HCT116 (cell line): ENCODE measurements around the gene ETF1.

Experiments used
- CBX3 ChIP-seq: IDR thresholded peaks from 2 replicates; pipeline ENCODE4 v1.6.1; 2012; ENCODE audit warnings: low read depth
- ELF1 ChIP-seq: IDR thresholded peaks from 2 replicates; pipeline ENCODE4 v1.6.1; 2012; ENCODE audit warnings: low read depth, borderline replicate concordance
- EZH2 ChIP-seq: fragments of 200-600 bp; sonication (generic); IDR thresholded peaks from 2 replicates; pipeline ENCODE4 v1.6.1; 2017; ENCODE audit warnings: antibody characterized with exemption, mixed run types
- POLR2A ChIP-seq: IDR thresholded peaks from 2 replicates; pipeline ENCODE4 v1.7.0; 2011; ENCODE audit warnings: borderline replicate concordance; ENCODE audit not compliant: insufficient read depth, insufficient read length; ENCODE audit errors: extremely low read depth
- POLR2AphosphoS5 ChIP-seq: IDR thresholded peaks from 2 replicates; pipeline ENCODE4 v1.6.1; 2011; ENCODE audit warnings: mild to moderate bottlenecking, low read depth, low read length, moderate library complexity
- RAD21 ChIP-seq: IDR thresholded peaks from 2 replicates; pipeline ENCODE4 v1.6.1; 2012; ENCODE audit warnings: low read depth, mild to moderate bottlenecking
- SIN3A ChIP-seq: IDR thresholded peaks from 2 replicates; pipeline ENCODE4 v1.6.1; 2012; ENCODE audit warnings: low read depth
- SP1 ChIP-seq: IDR thresholded peaks from 2 replicates; pipeline ENCODE4 v1.6.1; 2012; ENCODE audit warnings: low read depth
- TCF7L2 ChIP-seq: IDR thresholded peaks from 2 replicates; pipeline ENCODE4 v1.7.0; 2011; ENCODE audit warnings: borderline replicate concordance, inconsistent platforms; ENCODE audit not compliant: insufficient read depth, insufficient read length; ENCODE audit errors: extremely low read depth
- YY1 ChIP-seq: IDR thresholded peaks from 2 replicates; pipeline ENCODE4 v1.6.1; 2011; ENCODE audit warnings: low read length, low read depth, moderate library complexity, mild to moderate bottlenecking; ENCODE audit not compliant: insufficient replicate concordance; ENCODE audit errors: extremely low read depth
- TF ChIP-seq, protein P1 (sequence below), 3 experiments: fragments of 200-600 bp in 1 of 3; sonication (generic) in 1 of 3; IDR thresholded peaks in 2 of 3; conservative IDR thresholded peaks in 1 of 3; 2 replicates each; pipeline ENCODE4 v1.5.1; 2012 to 2017; ENCODE audit warnings: low read depth in 2 of 3, low read length in 2 of 3, antibody characterized with exemption in 1 of 3, borderline replicate concordance in 1 of 3, control low read depth in 1 of 3, mild to moderate bottlenecking in 1 of 3, mixed read lengths in 1 of 3, mixed run types in 1 of 3, moderate library complexity in 1 of 3; ENCODE audit not compliant: insufficient read depth in 1 of 3
- TF ChIP-seq, protein P2 (sequence below): IDR thresholded peaks from 2 replicates; pipeline ENCODE4 v1.6.1; 2012

DNA sequence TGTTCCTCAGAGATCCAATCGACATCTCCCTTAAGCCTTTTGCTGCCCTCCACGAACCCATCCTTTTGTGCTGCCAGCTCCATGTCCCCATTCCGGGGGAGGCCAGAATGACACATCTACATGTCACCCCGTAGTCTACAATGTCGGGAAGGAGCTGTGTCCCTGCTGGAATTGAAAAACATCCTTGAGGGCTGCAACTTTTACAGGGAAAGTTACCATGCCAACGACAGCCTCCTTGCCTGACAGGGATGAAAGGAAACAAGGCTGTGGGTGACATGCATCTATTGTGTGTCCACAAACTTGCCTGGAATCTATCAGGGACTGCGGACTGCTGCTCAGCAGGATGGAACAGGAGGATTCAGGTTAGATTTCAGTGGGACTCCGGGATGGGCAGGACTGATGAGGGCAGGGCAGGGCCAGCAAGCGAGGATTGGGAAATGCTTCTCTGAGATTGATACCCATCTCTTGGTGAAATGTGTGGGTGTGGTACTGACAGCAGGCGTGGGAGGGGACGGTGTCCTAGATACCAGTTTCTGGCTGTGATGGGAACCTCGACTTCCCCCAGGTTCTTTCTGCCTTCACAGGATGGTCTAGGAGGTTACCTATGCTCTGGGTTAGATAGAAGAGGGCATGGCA is 52.3 kb downstream of the ETF1 start:
- TF ChIP-seq, protein P1, sequence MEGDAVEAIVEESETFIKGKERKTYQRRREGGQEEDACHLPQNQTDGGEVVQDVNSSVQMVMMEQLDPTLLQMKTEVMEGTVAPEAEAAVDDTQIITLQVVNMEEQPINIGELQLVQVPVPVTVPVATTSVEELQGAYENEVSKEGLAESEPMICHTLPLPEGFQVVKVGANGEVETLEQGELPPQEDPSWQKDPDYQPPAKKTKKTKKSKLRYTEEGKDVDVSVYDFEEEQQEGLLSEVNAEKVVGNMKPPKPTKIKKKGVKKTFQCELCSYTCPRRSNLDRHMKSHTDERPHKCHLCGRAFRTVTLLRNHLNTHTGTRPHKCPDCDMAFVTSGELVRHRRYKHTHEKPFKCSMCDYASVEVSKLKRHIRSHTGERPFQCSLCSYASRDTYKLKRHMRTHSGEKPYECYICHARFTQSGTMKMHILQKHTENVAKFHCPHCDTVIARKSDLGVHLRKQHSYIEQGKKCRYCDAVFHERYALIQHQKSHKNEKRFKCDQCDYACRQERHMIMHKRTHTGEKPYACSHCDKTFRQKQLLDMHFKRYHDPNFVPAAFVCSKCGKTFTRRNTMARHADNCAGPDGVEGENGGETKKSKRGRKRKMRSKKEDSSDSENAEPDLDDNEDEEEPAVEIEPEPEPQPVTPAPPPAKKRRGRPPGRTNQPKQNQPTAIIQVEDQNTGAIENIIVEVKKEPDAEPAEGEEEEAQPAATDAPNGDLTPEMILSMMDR (IDR thresholded peaks at IDR 0.05 in 2 of 3, conservative IDR thresholded peaks at IDR 0.05 in 1 of 3; ENCODE audit: borderline replicate concordance in 1 of 3, insufficient read depth in 1 of 3, low read depth in 2 of 3, low read length in 2 of 3), result no peak
- TF ChIP-seq POLR2A (no peak), POLR2AphosphoS5 (no peak), YY1 (no peak), ELF1 (no peak), CBX3 (no peak), SP1 (no peak), EZH2 (no peak), RAD21 (no peak), TCF7L2 (no peak), SIN3A (no peak)
- TF ChIP-seq, protein P2, sequence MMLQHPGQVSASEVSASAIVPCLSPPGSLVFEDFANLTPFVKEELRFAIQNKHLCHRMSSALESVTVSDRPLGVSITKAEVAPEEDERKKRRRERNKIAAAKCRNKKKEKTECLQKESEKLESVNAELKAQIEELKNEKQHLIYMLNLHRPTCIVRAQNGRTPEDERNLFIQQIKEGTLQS, result no peak
